Activated CD4-positive, alpha-beta T cell treated with anti-CD3 and anti-CD28 coated beads for 24 hours (primary cell): ENCODE data around the gene SALL4.
"Not testable (repeated sequence)": the region's sequence is repeated elsewhere in the genome, so short reads cannot be mapped to it uniquely, and the experiment has no call there.

ENCODE experiments used
- DNase-seq, 2 donors: peaks; one replicate each; pipeline ENCODE4 v3.0.0-alpha.2; 2020; ENCODE audit warnings: low read depth in 2 of 2

The SALL4 gene

DNA sequence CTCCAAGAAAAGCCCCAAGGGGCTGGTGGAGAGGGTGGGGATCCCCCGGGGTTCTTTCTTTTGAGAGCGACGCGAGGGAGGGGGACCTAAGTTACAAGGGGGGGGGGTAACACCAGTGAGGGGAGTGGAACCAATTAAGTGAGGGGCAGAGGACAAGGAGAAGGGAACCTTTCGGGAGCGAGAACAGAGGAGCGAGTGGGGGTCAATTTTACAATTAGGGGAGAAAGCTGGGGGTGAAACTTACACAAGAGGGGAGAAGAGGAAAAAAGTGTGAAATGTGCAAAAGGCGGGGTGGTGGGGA is 548 bp downstream of the SALL4 start:
- no peak for DNase-seq

DNA sequence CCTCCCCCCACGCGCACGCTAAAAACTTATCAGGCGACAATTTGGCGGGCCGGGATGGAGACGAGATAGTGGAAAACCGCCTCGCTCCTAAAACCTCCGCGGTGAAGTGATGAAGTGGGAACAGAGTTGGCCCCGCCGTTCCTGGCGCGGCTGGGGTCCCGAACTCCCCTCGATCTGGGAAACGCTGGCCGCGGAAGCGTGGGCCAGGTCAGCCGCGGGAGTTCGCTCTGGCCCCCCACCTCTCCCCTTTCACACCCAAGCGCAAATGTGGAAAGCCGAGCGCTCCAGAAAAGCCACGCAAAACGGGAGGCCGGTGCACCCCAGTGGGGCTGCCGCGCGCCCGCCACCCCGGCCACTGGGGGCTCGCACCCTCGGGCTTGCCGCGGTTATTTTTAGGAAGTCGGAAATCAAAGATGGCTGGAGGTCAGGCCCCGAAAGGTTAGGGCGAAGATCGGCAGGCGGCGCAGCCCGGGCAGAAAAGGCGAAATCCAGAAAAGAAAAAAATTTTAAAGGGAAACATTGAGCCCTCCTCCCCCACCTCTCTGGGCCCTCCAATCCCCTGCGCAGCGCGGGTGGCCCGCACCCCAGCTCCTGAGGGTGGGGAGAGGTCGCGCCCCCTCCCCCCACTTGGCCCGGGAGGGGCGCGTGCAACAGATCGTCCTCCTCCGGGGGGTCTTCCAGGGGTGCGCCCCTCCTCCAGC is 1.0 kb downstream of the SALL4 start:
- DNase-seq: no peak

DNA sequence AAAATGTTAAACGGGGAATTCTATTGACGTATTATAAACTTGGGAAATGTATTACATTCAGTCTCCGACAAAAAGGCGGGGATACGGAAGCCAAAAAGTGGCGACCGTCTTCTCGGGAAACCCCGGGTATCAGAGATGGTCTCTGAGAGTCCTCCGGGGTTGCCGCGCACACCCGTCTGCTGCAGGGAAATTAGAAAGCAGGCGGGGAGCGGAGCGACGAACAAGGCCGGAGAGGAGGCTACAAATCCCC is 1.5 kb downstream of the SALL4 start:
- DNase-seq: peak in 1 of 2 donors; percentile 1

DNA sequence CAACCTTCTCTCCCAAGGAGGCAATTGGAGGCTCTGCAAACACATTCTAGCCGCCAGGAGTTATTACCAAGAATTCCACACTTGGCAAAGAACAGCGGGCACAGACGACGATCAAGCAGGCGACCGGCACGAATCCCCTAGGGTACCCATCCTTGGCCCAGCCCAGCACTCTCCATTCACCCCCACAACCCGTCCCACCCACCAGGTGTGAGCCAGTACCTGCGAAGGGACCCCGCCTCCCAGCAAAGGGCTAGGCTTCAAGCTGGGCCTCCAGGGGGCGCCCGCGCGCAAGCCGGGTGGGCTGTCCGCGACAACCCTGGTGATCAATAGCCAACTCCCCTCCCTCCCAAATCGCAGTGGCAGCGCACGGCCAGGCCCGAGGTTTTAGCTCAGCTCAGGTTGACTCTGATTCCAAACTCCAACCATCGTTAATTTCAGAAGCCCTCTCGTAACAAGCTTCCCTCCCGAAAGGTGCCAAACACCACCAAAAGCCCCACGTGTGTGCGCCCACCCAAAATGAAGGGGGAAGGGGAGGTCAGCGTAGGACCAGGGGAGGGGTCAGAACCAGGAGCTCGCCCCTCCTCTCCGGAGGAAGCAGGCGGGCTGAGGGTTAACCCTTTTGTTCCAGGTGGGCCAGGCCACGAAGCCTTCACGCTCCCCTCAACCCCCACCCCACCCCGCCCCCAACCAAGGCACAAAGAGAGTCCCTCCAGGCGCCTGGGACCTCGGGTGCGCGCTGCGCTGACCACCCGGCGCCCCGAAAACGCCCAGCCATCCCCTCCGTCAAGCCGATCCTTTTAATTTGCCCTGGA is 2.1 kb downstream of the SALL4 start:
- DNase-seq: peak; percentile 14 to 58

DNA sequence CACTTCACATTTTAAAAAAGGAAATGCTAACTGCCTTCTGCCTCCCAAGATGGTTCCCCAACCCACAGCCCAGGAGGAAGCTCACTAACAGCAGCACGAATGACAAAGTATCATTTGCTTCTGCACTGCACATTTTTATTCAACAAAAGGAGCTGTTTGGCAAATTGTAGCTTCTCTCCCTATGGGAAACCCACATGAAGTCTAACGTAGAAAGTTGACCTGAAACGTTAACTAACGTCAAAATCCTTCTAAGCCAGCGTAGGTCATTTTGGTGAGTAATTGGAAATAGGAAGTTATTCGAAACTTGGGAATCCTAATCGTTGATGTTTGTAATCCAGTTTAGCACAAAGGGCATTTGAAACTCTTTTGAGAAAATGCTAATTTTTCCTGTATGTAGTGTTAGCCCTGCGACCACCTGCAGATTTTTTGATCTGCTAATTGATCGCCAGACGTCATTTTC is 2.9 kb downstream of the SALL4 start:
- DNase-seq: no peak

DNA sequence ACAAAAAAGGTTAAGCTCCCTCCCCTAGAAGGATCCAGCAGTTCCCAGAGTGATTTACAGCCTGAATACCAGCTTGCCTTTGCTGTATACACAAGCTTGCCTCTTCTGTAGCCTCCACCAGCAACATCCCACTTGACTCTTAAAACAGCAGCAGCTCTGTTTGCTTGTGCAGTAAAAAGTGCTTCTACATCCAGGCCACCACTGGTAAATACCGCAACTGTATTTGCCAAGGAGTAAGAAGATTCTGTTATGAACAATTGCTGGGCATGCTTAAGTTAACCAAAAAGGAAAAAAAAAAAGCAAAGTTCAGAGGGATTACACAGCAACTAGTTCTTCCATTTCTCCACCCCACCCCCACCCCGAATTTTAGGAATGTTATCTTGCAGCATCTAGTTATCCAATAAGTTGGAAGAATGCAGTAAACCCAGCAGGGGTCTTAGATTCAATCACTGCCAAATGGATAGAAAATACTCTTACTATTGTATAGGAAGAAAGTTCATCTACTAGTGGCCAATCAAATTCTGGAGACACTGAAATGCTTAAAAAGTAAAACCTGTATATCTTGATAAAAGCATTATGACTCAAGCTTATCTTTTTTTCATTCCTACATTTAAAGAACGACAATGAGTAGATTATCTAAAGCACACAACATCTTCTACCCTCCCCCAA is 4.8 kb downstream of the SALL4 start:
- DNase-seq: no peak

DNA sequence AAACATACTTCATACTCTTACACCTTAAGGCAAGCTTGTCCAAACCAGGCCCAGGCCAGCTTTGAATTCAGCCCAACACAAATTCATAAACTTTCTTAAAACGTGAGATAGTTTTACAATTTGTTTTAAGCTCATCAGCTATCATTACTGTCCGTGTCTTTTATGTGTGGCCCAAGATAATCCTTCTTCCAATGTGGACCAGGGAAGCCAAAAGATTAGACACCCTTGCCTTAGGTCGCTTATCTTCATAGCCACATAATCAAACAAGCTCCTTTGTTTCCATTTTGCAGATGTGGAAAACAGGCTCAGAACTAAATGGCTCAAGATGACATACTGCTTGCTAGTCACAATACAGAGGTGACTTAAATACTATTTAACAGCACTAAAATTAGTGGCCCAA is 6.0 kb downstream of the SALL4 start:
- no peak for DNase-seq

DNA sequence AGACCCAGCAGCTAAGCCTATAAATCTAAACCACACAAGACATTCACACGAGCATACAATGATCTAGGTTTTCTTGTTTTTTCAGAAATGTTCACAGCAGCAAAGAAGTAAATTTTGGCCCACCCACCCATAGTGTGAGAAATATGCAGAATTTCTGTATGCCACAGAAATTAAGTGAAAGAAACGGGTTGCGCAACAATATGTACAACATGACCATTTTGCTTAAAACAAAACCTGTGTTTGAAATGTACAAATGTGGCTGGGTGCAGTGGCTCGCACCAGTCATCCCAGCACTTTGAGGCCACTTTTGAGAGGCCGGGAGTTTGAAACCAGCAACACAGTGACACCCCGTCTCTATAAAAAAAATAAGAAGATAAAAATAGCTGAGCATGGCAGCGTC is 9.4 kb downstream of the SALL4 start:
- no peak for DNase-seq

DNA sequence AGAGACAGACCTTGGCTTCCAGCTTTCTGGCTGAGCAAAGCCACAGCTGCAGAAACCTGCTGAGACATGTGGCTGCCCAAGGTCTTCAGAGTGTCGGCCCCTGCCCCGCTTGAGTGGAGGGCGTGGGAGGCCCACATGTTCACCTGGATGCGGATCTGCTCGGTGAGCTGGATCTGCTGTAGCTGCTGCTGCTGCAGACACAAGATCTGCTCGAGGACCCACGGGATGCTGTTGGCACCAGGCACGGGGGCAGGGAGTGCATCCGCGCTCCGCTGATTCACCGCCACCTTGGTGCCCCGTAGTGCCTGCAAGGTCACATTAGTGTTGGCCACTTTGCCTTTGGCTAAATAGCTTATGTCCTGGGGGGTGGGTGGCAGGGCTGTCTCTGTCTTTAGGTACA is 10.7 kb downstream of the SALL4 start:
- no peak for DNase-seq

DNA sequence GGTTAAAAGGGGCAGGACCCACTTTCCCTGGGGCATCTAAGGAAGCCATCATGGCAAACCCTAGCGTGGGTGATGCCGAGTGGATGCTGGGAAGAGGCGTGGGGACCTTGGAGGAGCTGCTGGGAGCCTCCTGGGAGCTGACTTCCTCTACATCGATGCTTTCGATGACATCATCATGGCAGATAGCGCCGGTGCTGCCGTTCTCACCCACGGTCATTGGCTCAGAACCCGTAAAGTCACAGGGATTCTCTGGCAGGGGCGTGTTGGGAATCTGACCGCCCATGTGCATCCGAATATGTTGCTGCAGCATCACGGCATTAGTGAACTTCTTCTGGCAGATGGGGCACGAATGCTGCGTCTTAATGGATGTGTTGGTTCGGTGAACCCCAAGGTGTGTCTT is 12.1 kb downstream of the SALL4 start:
- DNase-seq: no peak

DNA sequence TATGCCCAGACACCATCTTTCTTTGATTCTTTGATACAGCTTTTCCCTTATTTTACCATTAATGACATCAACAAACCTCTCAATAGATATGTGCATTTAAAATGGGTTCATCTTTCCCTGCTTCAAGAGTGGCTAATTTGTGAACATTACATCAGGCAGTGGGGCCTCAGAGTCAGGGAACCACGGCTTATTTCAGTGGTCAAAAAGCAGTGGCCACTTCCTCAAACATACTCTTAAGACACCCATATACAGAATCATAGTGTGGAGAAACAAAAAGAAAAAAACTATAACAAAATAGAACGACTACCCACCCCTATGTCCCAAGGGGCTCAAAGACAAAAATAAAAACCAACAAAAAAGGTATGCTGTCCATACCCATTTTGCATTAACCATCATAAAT is 12.9 kb downstream of the SALL4 start:
- DNase-seq: no peak

DNA sequence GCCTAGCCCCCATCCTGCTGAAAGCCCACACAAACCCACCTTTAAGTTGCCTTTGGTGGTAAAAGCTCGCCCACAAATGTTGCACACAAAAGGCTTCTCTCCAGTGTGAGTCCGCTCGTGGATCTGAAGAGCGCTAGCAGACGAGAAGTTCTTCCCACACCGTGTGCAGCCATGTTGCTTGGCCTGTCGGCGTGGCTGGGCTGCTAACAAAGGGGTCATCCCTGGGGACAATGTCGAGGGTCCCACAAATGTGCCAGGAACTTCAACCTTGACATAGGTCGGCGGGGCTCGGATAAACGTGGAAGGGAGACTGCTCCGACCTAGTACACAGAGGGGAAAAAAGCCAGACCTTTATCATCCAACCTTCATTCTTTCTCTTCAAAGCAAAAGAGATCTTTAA is 13.5 kb downstream of the SALL4 start:
- no peak for DNase-seq

DNA sequence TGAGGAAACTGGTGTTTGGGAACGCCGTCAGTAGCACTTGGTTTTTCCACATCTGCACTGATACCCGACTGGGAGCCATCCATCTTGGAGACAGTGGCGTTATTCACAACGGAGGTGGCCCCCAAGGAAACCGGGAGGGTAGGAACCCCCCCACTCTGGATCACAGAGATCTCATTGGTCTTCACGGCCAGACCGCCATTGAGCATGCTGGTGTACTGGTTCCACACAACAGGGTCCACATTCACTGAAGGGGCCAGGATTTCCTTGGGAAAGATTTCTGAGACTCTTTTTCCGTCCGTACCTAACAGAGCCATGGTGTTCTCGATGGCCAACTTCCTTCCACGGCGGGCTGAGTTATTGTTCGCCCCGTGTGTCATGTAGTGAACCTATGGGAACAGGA is 18.0 kb downstream of the SALL4 start:
- DNase-seq: no peak

DNA sequence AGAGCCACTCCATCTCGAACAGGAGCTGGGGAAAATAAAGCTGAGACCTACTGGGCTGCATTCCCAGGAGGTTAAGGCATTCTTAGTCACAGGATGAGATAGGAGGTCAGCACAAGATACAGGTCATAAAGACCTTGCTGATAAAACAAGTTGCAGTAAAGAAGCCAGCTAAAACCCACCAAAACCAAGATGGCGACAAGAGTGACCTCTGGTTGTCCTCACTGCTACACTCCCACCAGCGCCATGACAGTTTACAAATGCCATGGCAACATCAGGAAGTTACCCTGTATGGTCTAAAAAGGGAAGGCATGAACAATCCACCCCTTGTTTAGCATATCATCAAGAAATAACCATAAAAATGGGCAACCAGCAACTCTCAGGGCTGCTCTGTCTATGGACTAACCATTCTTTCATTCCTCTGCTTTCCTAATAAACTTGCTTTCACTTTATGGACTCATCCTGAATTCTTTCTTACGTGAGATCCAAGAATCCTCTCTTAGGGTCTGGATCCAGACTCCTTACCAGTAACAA is 24.0 kb downstream of the SALL4 start:
- not testable (repeated sequence) for DNase-seq

DNA sequence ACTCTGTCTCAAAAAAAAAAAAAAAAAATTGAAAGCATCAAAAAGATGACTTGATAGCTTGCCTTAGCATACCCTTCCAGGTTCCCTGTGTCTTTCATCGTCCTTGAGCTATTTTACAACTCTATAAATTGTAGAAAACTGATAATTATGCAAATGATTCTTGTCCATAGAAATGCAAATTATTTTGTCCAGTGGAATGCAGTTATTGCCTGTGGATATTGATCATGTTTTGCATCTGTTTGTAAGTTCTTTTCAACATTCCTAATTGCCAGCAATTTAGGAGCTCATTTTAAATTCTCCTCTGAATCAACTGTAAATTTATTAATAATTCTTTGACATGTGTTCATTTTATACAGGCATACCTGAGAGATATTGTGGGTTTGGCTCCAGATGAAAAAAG is 27.1 kb downstream of the SALL4 start:
- no peak for DNase-seq

DNA sequence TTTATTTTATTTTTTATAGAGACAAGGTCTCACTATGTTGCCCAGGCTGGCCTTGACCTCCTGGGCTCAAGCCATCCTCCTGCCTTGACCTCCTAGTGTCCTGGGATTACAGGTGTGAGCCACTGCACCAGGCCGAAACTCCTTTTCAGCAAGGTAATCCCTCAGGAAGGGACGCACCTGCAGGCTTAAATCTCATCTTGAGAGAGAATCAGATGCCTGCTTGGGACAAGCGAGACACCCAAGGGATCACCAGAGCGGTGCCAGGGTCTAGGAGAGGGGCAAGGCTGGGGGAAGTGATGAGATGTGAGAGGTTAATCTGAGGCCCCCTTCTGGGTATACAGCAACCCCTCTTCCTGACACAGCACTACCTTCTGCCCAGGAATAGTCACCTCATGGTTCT is 30.1 kb downstream of the SALL4 start:
- DNase-seq: no peak

DNA sequence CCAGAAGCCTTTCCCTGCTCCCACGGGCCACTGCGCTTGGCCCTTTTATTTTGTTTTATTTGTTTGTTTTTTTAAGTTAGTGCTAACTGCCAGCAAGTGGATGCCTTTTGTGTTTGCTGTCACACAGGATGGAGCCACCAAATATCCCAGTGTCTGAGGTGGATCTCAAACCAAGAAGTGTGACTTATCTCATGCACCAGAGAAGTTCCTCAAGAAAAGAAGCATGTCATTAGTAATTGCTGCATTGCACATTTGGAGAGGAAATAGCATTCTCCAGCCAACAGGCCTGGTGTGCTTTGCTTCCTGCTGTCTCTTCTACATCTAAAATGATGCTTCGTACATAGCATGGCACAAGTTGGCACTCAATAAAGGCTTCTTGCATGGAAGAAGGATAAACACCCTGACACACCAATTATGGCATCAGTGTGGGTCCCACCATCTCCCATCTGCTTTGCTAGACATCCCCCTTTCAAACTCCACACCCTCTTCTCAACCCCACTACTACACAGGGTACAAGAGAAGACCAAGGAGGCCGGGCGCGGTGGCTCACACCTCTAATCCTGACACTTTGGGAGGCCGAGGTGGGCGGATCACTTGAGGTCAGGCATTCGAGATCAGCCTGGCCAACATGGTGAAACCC is 32.2 kb downstream of the SALL4 start:
- DNase-seq: no peak

DNA sequence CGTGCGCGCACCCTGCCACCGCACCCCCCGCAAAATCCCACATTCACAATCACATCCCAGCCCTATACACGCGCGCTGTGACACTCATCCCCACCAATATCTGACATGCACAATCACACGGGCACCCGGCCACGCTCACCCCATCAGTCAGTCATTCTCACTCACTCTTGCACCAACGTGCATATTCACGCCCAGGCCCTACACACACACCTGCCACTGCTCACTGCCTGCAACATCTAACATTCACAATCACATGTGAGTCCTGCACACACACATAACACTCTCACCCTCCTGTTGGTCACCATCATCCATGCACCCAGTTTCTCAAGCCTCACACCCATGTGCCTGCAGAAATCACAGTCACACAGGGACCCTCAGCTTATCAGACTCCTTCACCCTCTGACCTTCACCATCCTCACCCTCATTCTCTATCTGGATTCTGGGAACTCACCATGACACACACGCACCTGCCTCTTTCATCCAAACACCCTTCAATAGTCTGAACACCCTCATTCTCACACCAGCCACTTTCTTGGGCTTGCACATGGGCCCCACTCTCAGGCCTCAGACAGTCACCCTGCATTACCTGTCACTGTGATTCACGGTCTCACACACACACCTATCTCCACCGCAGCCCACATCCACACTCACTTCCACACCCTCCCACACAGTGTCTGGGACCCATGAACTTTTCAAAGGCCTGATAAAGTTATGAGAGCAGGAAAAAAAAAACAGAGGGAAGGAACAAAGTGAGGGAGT is 33.4 kb downstream of the SALL4 start:
- no peak for DNase-seq

DNA sequence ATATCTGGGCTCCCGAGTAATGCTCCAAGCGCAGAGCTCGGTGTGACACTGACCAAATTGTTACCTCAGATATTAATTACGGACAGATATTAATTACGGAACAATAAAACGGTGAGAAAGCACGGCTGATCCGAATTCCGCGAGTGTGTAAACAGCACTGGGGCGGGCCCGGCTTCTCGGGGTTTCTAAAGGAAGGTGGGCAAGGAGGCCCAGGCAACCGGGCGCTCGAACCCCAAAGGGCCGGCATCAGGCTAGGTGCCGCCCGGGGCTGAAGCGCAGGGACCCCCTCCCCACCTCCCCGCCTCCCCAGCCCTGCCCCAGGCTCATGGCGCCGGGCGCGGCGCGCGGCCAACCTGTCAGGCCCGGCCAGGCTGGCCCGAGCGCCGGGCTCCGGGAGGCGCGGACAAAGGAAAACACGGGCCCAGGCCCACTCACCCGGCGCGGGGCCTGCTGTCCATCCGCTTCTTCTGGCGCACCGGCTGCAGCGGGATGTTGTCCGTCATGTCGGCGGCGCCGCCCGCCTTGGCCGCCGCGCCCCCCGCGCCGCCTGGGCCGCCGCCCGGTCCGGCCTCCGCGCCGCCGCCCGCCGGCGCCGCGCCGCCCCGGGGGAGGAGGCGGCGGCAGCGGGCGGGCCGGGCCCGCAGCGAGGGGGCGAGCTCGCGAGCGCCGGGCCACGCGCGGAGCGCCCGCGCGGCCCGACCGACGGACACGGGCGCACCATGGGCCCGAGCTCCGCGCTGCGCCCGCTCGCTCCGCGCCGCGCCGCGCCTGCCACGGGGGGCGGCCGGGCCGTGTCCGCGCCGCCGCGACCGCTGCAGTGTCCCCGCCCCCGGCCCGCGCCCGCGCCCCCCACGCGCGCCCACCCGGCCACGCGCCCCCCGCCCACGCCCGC is 34.2 kb downstream of the SALL4 start, which contains the start of gene ATP9A:
Gene ATP9A, minus strand, starts transcription at position 524 of the 892 bp plus-strand sequence. Its CDS starts 21 bp downstream, at position 503.
- no peak for DNase-seq

DNA sequence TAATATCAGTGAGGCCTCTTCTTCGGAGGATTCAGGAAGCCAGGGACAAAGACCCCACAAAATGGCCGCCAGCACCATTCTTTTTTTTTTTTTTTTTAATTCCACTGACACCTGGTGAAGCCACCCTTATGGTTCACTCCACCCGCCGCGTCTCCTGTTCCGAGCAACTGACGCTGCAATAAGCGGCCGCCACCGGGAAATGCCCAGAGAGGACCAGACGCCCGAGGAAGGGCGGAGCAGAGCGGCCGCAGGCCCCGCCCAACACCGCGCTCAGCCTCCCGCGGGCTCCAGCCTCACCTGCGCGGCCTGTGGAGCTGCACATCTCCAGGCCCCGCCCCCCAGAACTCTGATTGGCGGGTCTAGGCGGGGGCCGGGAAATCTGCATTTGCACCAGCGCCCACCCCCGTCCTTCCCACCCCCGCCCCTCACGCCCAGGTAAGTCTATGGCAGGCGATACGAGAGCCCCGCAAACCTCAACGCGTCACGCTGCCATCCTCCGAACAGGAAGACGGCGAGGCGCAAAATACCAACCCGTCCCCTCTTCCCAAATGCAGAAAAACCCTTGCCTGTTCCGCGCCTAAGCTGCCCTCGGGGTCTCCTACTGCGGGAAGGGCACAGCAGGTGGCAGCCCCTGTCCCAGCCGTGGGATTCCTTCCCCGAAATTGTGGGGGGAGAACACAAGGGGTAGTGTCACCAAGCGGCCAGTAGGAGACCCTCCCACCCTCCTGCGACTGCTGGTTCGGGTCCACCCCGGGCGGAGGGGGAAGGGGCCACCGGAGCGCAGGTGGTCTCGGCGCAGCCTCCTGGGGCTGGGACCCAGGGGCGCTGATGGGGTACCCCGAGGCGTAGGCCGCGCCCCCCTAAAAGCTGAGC is 35.1 kb downstream of the SALL4 start:
- DNase-seq: peak in 1 of 2 donors; percentile 54
